Fibroblast of lung (primary cell): ENCODE data around the gene CCR7.

Source experiments
- CTCF ChIP-seq, 2 donors: IDR thresholded peaks in 1 of 2; conservative IDR thresholded peaks in 1 of 2; 1 replicate in 1 of 2; 2 replicates in 1 of 2; pipeline ENCODE4 v1.5.1; 2011 to 2012; ENCODE audit warnings: low read length in 2 of 2, control low read depth in 1 of 2, inconsistent platforms in 1 of 2, low read depth in 1 of 2, mild to moderate bottlenecking in 1 of 2
- EZH2 ChIP-seq: IDR thresholded peaks from 2 replicates; pipeline ENCODE4 v1.5.1; 2012; ENCODE audit warnings: low read length, control low read depth, mild to moderate bottlenecking; ENCODE audit errors: missing control alignments

GRCh38 chr17:40598619-40599467 is 33.6 kb upstream of the CCR7 start:
- TF ChIP-seq CTCF (conservative IDR thresholded peaks at IDR 0.05 in 1 of 2, IDR thresholded peaks at IDR 0.05 in 1 of 2; ENCODE audit: low read depth in 1 of 2, low read length in 2 of 2) = no peak
- no peak for TF ChIP-seq EZH2
